Activated naive CD8-positive, alpha-beta T cell (primary cell): Measurements from ENCODE around the gene NGF.

Source experiments
- H3K27ac Mint-ChIP-seq: one replicate; pipeline ENCODE4 v1.8.0; 2021; ENCODE audit warnings: mixed read lengths
- H3K27me3 Mint-ChIP-seq: one replicate; pipeline ENCODE4 v1.8.0; 2021; ENCODE audit warnings: mixed read lengths
- H3K36me3 Mint-ChIP-seq: one replicate; pipeline ENCODE4 v1.8.0; 2021; ENCODE audit warnings: mixed read lengths
- H3K4me1 Mint-ChIP-seq: one replicate; pipeline ENCODE4 v1.8.0; 2021; ENCODE audit warnings: low read depth, mixed read lengths
- H3K4me3 Mint-ChIP-seq: one replicate; pipeline ENCODE4 v1.8.0; 2021; ENCODE audit warnings: mild to moderate bottlenecking, mixed read lengths
- H3K9me3 Mint-ChIP-seq: one replicate; pipeline ENCODE4 v1.8.0; 2021; ENCODE audit warnings: low read depth, mixed read lengths

The NGF gene

GRCh38 chr1:115258302-115258866, 79.7 kb downstream of the NGF start:
- H3K36me3 Mint-ChIP-seq: peaks cover 5% of the 10 kb centered on the region
- peaks cover 2% of the 10 kb centered on the region for H3K27me3 Mint-ChIP-seq
- no peak overlapping the region for H3K27ac Mint-ChIP-seq
- H3K4me3 Mint-ChIP-seq: no peak overlapping the region
- no peaks in the 10 kb centered on the region for H3K4me1 Mint-ChIP-seq
- peaks cover 8% of the 10 kb centered on the region for H3K9me3 Mint-ChIP-seq

DNA sequence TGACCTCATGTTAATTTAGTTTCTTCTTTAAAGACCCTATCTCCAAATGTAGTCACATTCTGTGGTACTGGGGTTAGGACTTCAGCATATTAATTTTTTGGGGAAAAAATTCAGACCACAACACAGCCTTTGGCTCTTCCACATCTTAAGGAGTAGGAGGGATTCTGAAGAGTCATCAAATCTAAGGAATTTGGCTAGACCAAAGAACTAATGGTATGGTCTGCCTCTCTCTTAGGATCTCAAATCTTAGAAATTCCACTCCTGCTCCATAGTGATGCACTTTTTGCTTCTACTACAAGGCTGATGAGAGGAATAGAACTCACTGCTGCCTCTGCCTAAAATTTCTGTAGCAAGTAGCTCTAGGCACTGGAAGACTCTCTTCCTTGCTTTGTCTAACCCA, 80.5 kb downstream of the NGF start:
- H3K4me1 Mint-ChIP-seq: no peaks in the 10 kb centered on the region
- H3K9me3 Mint-ChIP-seq: peaks cover 8% of the 10 kb centered on the region
- no peak overlapping the region for H3K4me3 Mint-ChIP-seq
- H3K27me3 Mint-ChIP-seq: peaks cover 2% of the 10 kb centered on the region
- H3K36me3 Mint-ChIP-seq: peaks cover 5% of the 10 kb centered on the region
- H3K27ac Mint-ChIP-seq: no peak overlapping the region

DNA sequence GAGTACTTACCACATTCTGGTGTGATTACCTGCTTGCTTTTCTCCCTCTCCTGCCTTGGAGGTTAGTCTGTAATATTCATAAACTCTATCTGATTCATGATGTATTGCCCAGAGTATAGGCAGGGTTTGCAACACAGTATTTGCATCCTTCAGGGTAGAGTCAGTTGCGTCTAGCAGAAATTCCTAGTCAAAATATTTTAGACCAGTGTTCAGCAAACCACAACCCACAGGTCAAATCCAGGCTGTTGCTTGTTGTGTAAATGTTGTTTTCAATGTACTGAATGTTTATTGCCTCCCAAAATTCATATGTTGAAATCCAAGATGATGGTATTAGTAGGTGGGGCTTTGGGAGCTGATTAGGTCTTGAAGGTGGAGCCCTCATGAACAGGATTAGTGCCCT, 82.9 kb downstream of the NGF start:
- H3K9me3 Mint-ChIP-seq: peaks cover 8% of the 10 kb centered on the region
- peaks cover 5% of the 10 kb centered on the region for H3K36me3 Mint-ChIP-seq
- H3K27me3 Mint-ChIP-seq: no peaks in the 10 kb centered on the region
- H3K27ac Mint-ChIP-seq: no peak overlapping the region
- H3K4me1 Mint-ChIP-seq: no peaks in the 10 kb centered on the region
- H3K4me3 Mint-ChIP-seq: no peak overlapping the region

GRCh38 chr1:115252585-115252984, 85.5 kb downstream of the NGF start:
- Mint-ChIP-seq H3K27me3 (peaks cover 8% of the 10 kb centered on the region), H3K36me3 (no peaks in the 10 kb centered on the region), H3K4me1 (no peaks in the 10 kb centered on the region), H3K9me3 (peaks cover 4% of the 10 kb centered on the region), H3K4me3 (no peak overlapping the region), H3K27ac (no peak overlapping the region)

DNA sequence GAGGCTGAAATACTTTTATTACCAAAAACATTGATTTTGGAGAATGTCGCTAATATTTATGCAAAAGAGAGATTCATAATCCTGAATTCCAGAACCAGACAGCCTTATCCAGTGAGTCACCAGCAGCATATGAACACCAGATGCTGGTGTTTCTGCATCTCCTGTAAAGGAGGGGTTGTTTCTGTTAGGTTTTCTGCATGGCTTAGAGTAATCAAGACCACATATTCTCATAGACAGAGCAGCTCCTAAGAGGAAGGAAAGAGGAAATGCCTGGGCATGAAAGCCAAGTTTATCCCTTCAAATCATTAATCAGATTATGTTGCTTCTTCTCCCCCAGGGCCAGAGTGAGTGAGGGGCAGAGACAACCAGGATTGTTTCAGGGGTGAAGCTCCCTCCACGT, 86.2 kb downstream of the NGF start:
- Mint-ChIP-seq H3K27ac (no peak overlapping the region), H3K4me3 (no peak overlapping the region), H3K36me3 (no peaks in the 10 kb centered on the region), H3K9me3 (peaks cover 4% of the 10 kb centered on the region), H3K27me3 (peaks cover 10% of the 10 kb centered on the region), H3K4me1 (no peaks in the 10 kb centered on the region)

GRCh38 chr1:115251340-115251748, 86.7 kb downstream of the NGF start:
- no peak overlapping the region for H3K4me3 Mint-ChIP-seq
- no peak overlapping the region for H3K27ac Mint-ChIP-seq
- no peaks in the 10 kb centered on the region for H3K4me1 Mint-ChIP-seq
- H3K9me3 Mint-ChIP-seq: peaks cover 4% of the 10 kb centered on the region
- peaks cover 10% of the 10 kb centered on the region for H3K27me3 Mint-ChIP-seq
- H3K36me3 Mint-ChIP-seq: no peaks in the 10 kb centered on the region

- Mint-ChIP-seq H3K27ac (no peak overlapping the region), H3K4me3 (no peak overlapping the region), H3K9me3 (peaks cover 9% of the 10 kb centered on the region), H3K36me3 (peaks cover 3% of the 10 kb centered on the region), H3K27me3 (peaks cover 17% of the 10 kb centered on the region), H3K4me1 (no peaks in the 10 kb centered on the region)
Measured at GRCh38 chr1:115246526-115246925, 91.5 kb downstream of the NGF start.

DNA sequence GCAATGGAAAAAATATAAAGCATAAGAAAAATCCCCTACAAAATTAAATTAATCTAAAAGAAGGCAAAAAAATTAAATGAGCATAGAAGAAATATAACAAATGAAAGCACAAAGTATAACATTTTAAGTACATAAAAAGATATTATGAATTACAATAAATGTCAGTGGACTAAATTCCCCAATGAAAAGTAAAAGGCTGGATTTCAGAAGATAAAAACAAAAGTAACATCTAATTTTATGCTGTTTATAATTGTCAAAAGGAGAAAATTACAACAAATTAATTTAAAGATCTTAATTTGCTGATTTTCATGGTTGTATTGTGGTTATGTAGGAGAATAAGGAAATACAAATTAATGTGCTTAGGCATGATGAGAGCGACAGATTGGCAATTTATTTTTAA, 92.8 kb downstream of the NGF start:
- Mint-ChIP-seq H3K4me3 (no peak overlapping the region), H3K27ac (no peak overlapping the region), H3K9me3 (peaks cover 9% of the 10 kb centered on the region), H3K4me1 (no peaks in the 10 kb centered on the region), H3K27me3 (peaks cover 21% of the 10 kb centered on the region), H3K36me3 (peaks cover 3% of the 10 kb centered on the region)

GRCh38 chr1:115242543-115242942, 95.5 kb downstream of the NGF start:
- Mint-ChIP-seq H3K36me3 (peaks cover 3% of the 10 kb centered on the region), H3K27me3 (peaks cover 12% of the 10 kb centered on the region), H3K27ac (no peak overlapping the region), H3K4me3 (no peak overlapping the region), H3K9me3 (peaks cover 4% of the 10 kb centered on the region), H3K4me1 (no peaks in the 10 kb centered on the region)

GRCh38 chr1:115241309-115241708, 96.7 kb downstream of the NGF start:
- Mint-ChIP-seq H3K9me3 (peaks cover 4% of the 10 kb centered on the region), H3K4me1 (no peaks in the 10 kb centered on the region), H3K4me3 (no peak overlapping the region), H3K27me3 (peaks cover 11% of the 10 kb centered on the region), H3K36me3 (peaks cover 3% of the 10 kb centered on the region), H3K27ac (no peak overlapping the region)

GRCh38 chr1:115240297-115240696, 97.8 kb downstream of the NGF start:
- Mint-ChIP-seq H3K27ac (no peak overlapping the region), H3K27me3 (peaks cover 11% of the 10 kb centered on the region), H3K4me3 (no peak overlapping the region), H3K9me3 (peaks cover 4% of the 10 kb centered on the region), H3K36me3 (peaks cover 3% of the 10 kb centered on the region), H3K4me1 (no peaks in the 10 kb centered on the region)

DNA sequence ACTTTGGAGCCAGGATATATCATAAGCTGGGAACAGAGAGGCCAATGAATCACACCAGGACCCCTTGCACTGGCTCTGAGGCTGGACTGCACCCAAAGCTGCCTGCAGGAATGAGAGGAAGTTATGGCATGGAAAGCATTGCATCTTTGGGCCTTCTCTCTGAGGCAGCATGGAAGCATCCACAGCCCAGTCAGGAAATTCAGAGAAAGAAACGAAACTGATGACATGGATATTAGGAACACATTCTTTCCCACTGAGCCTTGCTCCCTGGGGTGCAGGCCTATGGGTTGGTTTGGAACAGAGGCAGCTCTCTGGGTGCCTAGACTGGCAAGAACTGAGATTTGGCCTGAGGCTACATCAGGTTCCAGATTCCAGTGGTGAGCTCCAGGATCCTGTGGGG, 98.6 kb downstream of the NGF start:
- H3K27me3 Mint-ChIP-seq: peaks cover 11% of the 10 kb centered on the region
- peaks cover 3% of the 10 kb centered on the region for H3K36me3 Mint-ChIP-seq
- H3K4me3 Mint-ChIP-seq: no peak overlapping the region
- H3K4me1 Mint-ChIP-seq: no peaks in the 10 kb centered on the region
- no peak overlapping the region for H3K27ac Mint-ChIP-seq
- H3K9me3 Mint-ChIP-seq: peaks cover 4% of the 10 kb centered on the region

GRCh38 chr1:115239148-115239422, 99.0 kb downstream of the NGF start:
- H3K27me3 Mint-ChIP-seq: peaks cover 11% of the 10 kb centered on the region
- H3K4me3 Mint-ChIP-seq: no peak overlapping the region
- no peak overlapping the region for H3K27ac Mint-ChIP-seq
- H3K4me1 Mint-ChIP-seq: no peaks in the 10 kb centered on the region
- H3K9me3 Mint-ChIP-seq: peaks cover 1% of the 10 kb centered on the region
- peaks cover under 1% of the 10 kb centered on the region for H3K36me3 Mint-ChIP-seq

- Mint-ChIP-seq H3K36me3 (no peaks in the 10 kb centered on the region), H3K9me3 (no peaks in the 10 kb centered on the region), H3K27me3 (peaks cover 11% of the 10 kb centered on the region), H3K4me1 (no peaks in the 10 kb centered on the region), H3K27ac (no peak overlapping the region), H3K4me3 (no peak overlapping the region)
Measured at GRCh38 chr1:115238336-115239147, 99.5 kb downstream of the NGF start.

DNA sequence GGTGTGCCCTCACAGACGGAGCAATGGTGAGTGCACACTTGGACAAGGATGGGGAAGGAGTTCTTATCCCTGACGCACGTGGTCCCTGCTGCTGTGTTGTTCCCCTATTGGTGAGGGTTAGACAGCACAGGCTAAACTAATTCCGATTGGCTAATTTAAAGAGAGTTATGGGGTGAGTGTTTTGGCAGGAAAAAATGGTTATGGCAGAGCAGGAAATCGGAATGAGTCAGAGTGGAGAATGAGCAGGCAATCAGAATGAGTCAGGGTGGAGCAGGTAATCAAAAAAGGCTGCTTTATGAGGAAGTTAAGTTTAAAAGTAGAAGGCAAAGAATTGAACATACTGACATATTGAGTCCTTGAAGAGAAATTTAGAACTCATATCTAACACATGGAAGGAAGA, 100.5 kb downstream of the NGF start:
- H3K4me3 Mint-ChIP-seq: no peak overlapping the region
- H3K27ac Mint-ChIP-seq: no peak overlapping the region
- H3K27me3 Mint-ChIP-seq: peaks cover 11% of the 10 kb centered on the region
- no peaks in the 10 kb centered on the region for H3K36me3 Mint-ChIP-seq
- H3K4me1 Mint-ChIP-seq: no peaks in the 10 kb centered on the region
- H3K9me3 Mint-ChIP-seq: no peaks in the 10 kb centered on the region

DNA sequence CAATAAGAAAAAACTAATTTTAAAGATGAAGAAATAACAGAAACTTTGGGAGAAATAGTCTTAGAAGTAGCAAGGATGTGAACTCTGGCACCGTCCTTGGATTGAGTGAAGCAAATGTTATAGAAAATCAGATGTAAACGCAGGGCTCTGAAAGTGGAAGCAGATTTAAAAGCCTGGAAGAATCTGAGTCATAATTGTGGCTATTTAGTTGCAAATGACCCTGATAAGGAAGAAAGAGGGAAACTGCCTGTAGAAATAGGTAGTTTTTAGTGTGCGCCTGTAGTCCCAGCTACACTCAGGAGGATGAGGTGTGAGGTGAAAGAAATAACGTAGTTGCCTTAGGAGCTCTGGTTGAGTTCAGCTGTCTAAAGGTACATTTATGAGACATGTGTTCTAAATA, 101.0 kb downstream of the NGF start:
- H3K27me3 Mint-ChIP-seq: peaks cover 9% of the 10 kb centered on the region
- H3K36me3 Mint-ChIP-seq: no peaks in the 10 kb centered on the region
- no peak overlapping the region for H3K4me3 Mint-ChIP-seq
- H3K4me1 Mint-ChIP-seq: no peaks in the 10 kb centered on the region
- no peak overlapping the region for H3K27ac Mint-ChIP-seq
- no peaks in the 10 kb centered on the region for H3K9me3 Mint-ChIP-seq
